HepG2 (cell line): ENCODE results near the gene CNTRL. TPM values are rescaled to one million over a fixed set of nuclear protein-coding genes. Genes with fewer than 3 reads are reported as not detected.

ENCODE experiments used
- ATAC-seq: fragments of 200-7000 bp; cut with Tn5 transposase; 3 replicates; pipeline ENCODE4 v1.9.1; 2020; ENCODE audit warnings: mild to moderate bottlenecking, moderate library complexity
- BruUV-seq: library from RNA; stranded (reverse); fragments of 400-500 nt; replicated peaks from 2 replicates; lab custom pipeline; 2021; lab: Mats Ljungman, UMichigan
- CTCF ChIA-PET: fragments of 300-600 bp; formaldehyde crosslinking; extraction: SDS; loops from one replicate; lab custom pipeline; 2021; ENCODE audit warnings: low total read pairs, inconsistent platforms, low intra/inter-chr PET ratio; lab: Yijun Ruan, JAX
- POLR2A ChIA-PET: fragments of 350-600 bp; sonication (Branson Sonifier 250); formaldehyde crosslinking; loops from one replicate; lab custom pipeline; 2020; ENCODE audit warnings: antibody characterized with exemption, inconsistent platforms; lab: Yijun Ruan, JAX
- DNase-seq: peaks from one replicate; pipeline ENCODE4 v3.0.0-alpha.2; 2015; ENCODE audit warnings: low spot score
- FAIRE-seq: peaks from 3 replicates; lab custom pipeline; 2011; peaks lifted over from hg19 to GRCh38; lab: Jason Lieb, UNC
- H2AFZ ChIP-seq: one replicate; pipeline ENCODE4 v1.6.1; 2011; ENCODE audit warnings: low read length, inconsistent platforms
- H3K27ac ChIP-seq: fragments of 300-600 bp; 3 replicates; pipeline ENCODE4 v1.8.0; 2011; ENCODE audit warnings: mixed run types, mild to moderate bottlenecking, mixed read lengths, low read length, inconsistent platforms; ENCODE audit not compliant: insufficient read depth; ENCODE audit errors: extremely low read length
- H3K27me3 ChIP-seq, 2 experiments: fragments of 200-600 bp in 1 of 2; 2 replicates in 1 of 2; 3 replicates in 1 of 2; pipeline versions ENCODE4 v1.6.0 to v1.8.0; 2011; ENCODE audit warnings: low read length in 2 of 2, mild to moderate bottlenecking in 2 of 2, moderate library complexity in 2 of 2, inconsistent platforms in 1 of 2; ENCODE audit not compliant: insufficient read depth in 2 of 2, control insufficient read depth in 1 of 2
- H3K36me3 ChIP-seq, 2 experiments: fragments of 200-600 bp in 1 of 2; replicated peaks in 1 of 2; 2 replicates in 1 of 2; 3 replicates in 1 of 2; pipeline versions ENCODE4 v1.5.1 to v1.8.0; 2011; ENCODE audit warnings: low read length in 2 of 2, inconsistent platforms in 1 of 2; ENCODE audit not compliant: insufficient read depth in 2 of 2, control insufficient read depth in 1 of 2
- H3K4me1 ChIP-seq: 2 replicates; pipeline ENCODE4 v1.5.1; 2012; ENCODE audit warnings: low read length, inconsistent platforms; ENCODE audit not compliant: insufficient read depth
- H3K4me2 ChIP-seq: 2 replicates; pipeline ENCODE4 v1.6.0; 2011; ENCODE audit warnings: low read depth, low read length, inconsistent platforms
- H3K4me3 ChIP-seq, 3 experiments: fragments of 200-600 bp in 1 of 3; sonication (generic), shearing (Covaris generic) in 1 of 3; replicated peaks in 1 of 3; 2 replicates each; pipeline ENCODE4 v1.5.1; 2011 to 2016; ENCODE audit warnings: low read length in 3 of 3, inconsistent platforms in 2 of 3, low read depth in 2 of 3, mild to moderate bottlenecking in 2 of 3, control low read depth in 1 of 3, mixed read lengths in 1 of 3; ENCODE audit not compliant: insufficient read depth in 1 of 3
- H3K79me2 ChIP-seq: one replicate; pipeline ENCODE4 v1.6.1; 2011; ENCODE audit warnings: low read length, inconsistent platforms; ENCODE audit not compliant: insufficient read depth
- H3K9ac ChIP-seq: 2 replicates; pipeline ENCODE4 v1.6.0; 2011; ENCODE audit warnings: mild to moderate bottlenecking, low read depth, low read length, inconsistent platforms; ENCODE audit not compliant: insufficient read depth
- H3K9me3 ChIP-seq: 2 replicates; pipeline ENCODE4 v1.5.1; 2012; ENCODE audit warnings: mild to moderate bottlenecking, low read length
- H4K20me1 ChIP-seq: 2 replicates; pipeline ENCODE4 v1.6.0; 2011; ENCODE audit warnings: inconsistent platforms, mild to moderate bottlenecking, low read length, moderate library complexity; ENCODE audit not compliant: insufficient read depth
- ARNT ChIP-seq: fragments of 450-650 bp; IDR thresholded peaks from 2 replicates; pipeline ENCODE4 v1.6.1; 2017
- ATF1 ChIP-seq: IDR thresholded peaks from 2 replicates; pipeline ENCODE4 v1.6.1; 2016; ENCODE audit warnings: mild to moderate bottlenecking, control low read depth
- NR3C1 ChIP-seq: sonication (generic); formaldehyde crosslinking; IDR thresholded peaks from 2 replicates; pipeline ENCODE4 v1.4.0; 2020; ENCODE audit warnings: missing genetic modification reagents
- ONECUT2 ChIP-seq: sonication (generic); formaldehyde crosslinking; IDR thresholded peaks from 2 replicates; pipeline ENCODE4 v1.4.0; 2020; ENCODE audit warnings: missing genetic modification reagents
- SMARCC2 ChIP-seq: fragments of 450-650 bp; IDR thresholded peaks from 2 replicates; pipeline ENCODE4 v1.6.1; 2017; ENCODE audit warnings: antibody characterized with exemption, mild to moderate bottlenecking
- THYN1 ChIP-seq: sonication (generic); formaldehyde crosslinking; IDR thresholded peaks from 2 replicates; pipeline ENCODE4 v1.8.1; 2023; ENCODE audit warnings: low read depth, mild to moderate bottlenecking, moderate library complexity, missing genetic modification reagents, borderline replicate concordance
- YY1 ChIP-seq: IDR thresholded peaks from 2 replicates; pipeline ENCODE4 v1.6.1; 2011; ENCODE audit warnings: low read length, low read depth, moderate library complexity, mild to moderate bottlenecking; ENCODE audit not compliant: insufficient read depth, insufficient replicate concordance
- ZBTB38 ChIP-seq: sonication (generic); formaldehyde crosslinking; IDR thresholded peaks from 2 replicates; pipeline ENCODE4 v1.5.1; 2020; ENCODE audit warnings: mild to moderate bottlenecking, missing genetic modification reagents
- ZNF225 ChIP-seq: sonication (generic); formaldehyde crosslinking; IDR thresholded peaks from 2 replicates; pipeline ENCODE4 v1.4.0; 2020; ENCODE audit warnings: mild to moderate bottlenecking, missing genetic modification reagents
- ZNF749 ChIP-seq: sonication (generic); formaldehyde crosslinking; IDR thresholded peaks from 2 replicates; pipeline ENCODE4 v1.8.0; 2022; ENCODE audit warnings: mild to moderate bottlenecking, missing genetic modification reagents, moderate library complexity, borderline replicate concordance
- ZNF766 ChIP-seq: sonication (generic); formaldehyde crosslinking; IDR thresholded peaks from 2 replicates; pipeline ENCODE4 v1.5.0; 2020; ENCODE audit warnings: missing genetic modification reagents, borderline replicate concordance
- ZNF83 ChIP-seq: sonication (generic); formaldehyde crosslinking; IDR thresholded peaks from 2 replicates; pipeline ENCODE4 v1.4.0; 2020; ENCODE audit warnings: missing genetic modification reagents, mild to moderate bottlenecking, borderline replicate concordance
- WGBS: methylation state at CpG from one replicate; pipeline ENCODE4 v1.1.6; 2017; ENCODE audit warnings: low lambda C conversion rate; 5-methylcytosine and 5-hydroxymethylcytosine counted together
- in situ Hi-C: cut with HindIII; loops from 2 replicates; pipeline ENCODE4 v1.10.0; 2017; ENCODE audit warnings: low pct_unique_long_range_greater_than_20kb; ENCODE audit not compliant: extremely low pct_ligation_motif_present
- intact Hi-C: fragments of 100-400 bp; cut with micrococcal nuclease; formaldehyde crosslinking; loops from one replicate; pipeline ENCODE4 v1.10.0; 2022; ENCODE audit not compliant: unreplicated experiment
- polyA plus RNA-seq, 8 experiments: library from polyadenylated mRNA; depleted of rRNA in 3 of 8; stranded (reverse) in 7 of 8; unstranded in 1 of 8; fragments of >200 nt; fragmentation: Illumina TruSeq in 4 of 8; extraction: Trizol in 4 of 8; gene quantifications; 2 replicates each; pipeline versions ENCODE4 v1.2.1 to v1.2.3, GENCODE V29; 2011 to 2016; ENCODE audit warnings: low read depth in 4 of 8, missing spikeins in 1 of 8, mixed read lengths in 1 of 8; ENCODE audit not compliant: insufficient read depth in 1 of 8
- total RNA-seq, 5 experiments: library from RNA; depleted of rRNA; stranded (reverse); fragments of >200 nt; fragmentation: Illumina TruSeq; extraction: Trizol; gene quantifications; 2 replicates each; pipeline ENCODE4 v1.2.3, GENCODE V29; 2016; ENCODE audit warnings: low read depth in 1 of 5
- TF ChIP-seq, protein P1 (sequence below): sonication (generic); formaldehyde crosslinking; conservative IDR thresholded peaks from 2 replicates; pipeline ENCODE4 v1.8.0; 2022; ENCODE audit warnings: low read depth, missing genetic modification reagents
- TF ChIP-seq, protein P2 (sequence below): sonication (generic); formaldehyde crosslinking; IDR thresholded peaks from 2 replicates; pipeline ENCODE4 v1.4.0; 2020; ENCODE audit warnings: mild to moderate bottlenecking, missing genetic modification reagents
- TF ChIP-seq, protein P3 (sequence below): sonication (generic); formaldehyde crosslinking; IDR thresholded peaks from 2 replicates; pipeline ENCODE4 v1.4.0; 2020; ENCODE audit warnings: missing genetic modification reagents, borderline replicate concordance
- TF ChIP-seq, protein P4 (sequence below): sonication (generic); formaldehyde crosslinking; IDR thresholded peaks from 2 replicates; pipeline ENCODE4 v1.8.0; 2022; ENCODE audit warnings: mild to moderate bottlenecking, missing genetic modification reagents, moderate library complexity

The CNTRL gene
- total and polyA plus RNA-seq, 2 of the 13 experiments (the other 11 are each of a cell fraction or from before 2014, with no cell fraction given): 7.5 to 11.8 TPM

DNA sequence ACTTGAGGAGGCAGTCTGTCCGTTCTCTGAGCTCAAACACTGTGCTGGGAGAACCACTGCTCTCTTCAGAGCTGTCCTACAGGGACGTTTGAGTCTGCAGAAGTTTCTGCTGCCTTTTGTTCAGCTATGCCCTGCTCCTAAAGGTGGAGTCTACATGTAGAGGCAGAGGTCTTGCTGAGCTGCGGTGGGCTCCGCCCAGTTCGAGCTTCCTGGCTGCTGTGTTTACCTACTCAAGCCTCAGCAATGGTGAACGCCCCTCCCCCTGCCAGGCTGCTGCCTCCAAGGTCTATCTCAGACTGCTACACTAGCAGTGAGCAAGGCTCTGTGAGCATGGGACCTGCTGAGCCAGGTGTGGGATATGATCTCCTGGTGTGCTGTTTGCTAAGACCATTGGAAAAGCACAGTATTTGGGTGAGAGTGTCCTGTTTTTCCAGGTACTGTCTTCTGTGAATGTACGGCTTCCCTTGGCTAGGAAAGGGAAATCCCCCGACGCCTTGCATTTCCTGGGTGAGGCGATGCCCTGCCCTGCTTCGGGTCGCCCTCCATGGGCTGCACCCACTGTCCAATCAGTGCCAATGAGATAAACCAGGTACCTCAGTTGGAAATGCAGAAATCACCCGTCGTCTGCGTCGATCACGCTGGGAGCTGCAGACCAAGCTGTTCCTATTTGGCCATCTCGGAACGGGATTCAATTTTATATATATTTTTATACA is 58.5 kb downstream of the CNTRL start:
- Histone ChIP-seq H3K9ac (no peak overlapping the region), H3K36me3 (peaks cover 3 to 12% of the 10 kb centered on the region in 2 experiments; a peak in 3 of 5 replicates), H3K27ac (peak overlapping the region; percentile 54), H3K4me3 (peak overlapping the region in 1 of 3 experiments; percentile 36; a peak in 2 of 6 replicates), H3K27me3 (no peaks in the 10 kb centered on the region), H3K9me3 (no peaks in the 10 kb centered on the region), H3K79me2 (no peaks in the 10 kb centered on the region), H3K4me1 (peaks cover 31% of the 10 kb centered on the region), H2AFZ (no peak overlapping the region), H4K20me1 (no peaks in the 10 kb centered on the region), H3K4me2 (peak overlapping the region; percentile 64)
- 77% methylated on average over 15 of the region's 19 CpGs for WGBS
- intact Hi-C loops: loop anchor here (5.0 kb wide), 1 partner anchor 64 kb away; no protein-coding TSS in a partner anchor
- FAIRE-seq: peak; percentile 92
- peak; percentile 99 for ATAC-seq
- ChIA-PET POLR2A (interaction anchor here (0.8 to 2.2 kb wide), 4 partner anchors 12 to 68 kb away, joined by 3 to 26 read pairs (median 4); partner anchors contain the start of gene RAB14), CTCF (no interaction called here)
- in situ Hi-C loops: no loop called here
- no TSS peak for BruUV-seq
- peak; percentile 77 for DNase-seq
- TF ChIP-seq SMARCC2 (no peak), ZBTB38 (CRISPR knock-in tag) (peak; percentile 60; the same call in 1 of the 2 replicates), YY1 (peak; percentile 60), ONECUT2 (no peak), THYN1 (CRISPR knock-in tag) (no peak), ARNT (no peak), ZNF83 (CRISPR knock-in tag) (0 out of 2 replicates have a peak, but pooled peaks have one; percentile 10), NR3C1 (CRISPR knock-in tag) (no peak), ZNF225 (CRISPR knock-in tag) (no peak), ATF1 (no peak), ZNF766 (CRISPR knock-in tag) (no peak), ZNF749 (CRISPR knock-in tag) (no peak)
- TF ChIP-seq, protein P1, sequence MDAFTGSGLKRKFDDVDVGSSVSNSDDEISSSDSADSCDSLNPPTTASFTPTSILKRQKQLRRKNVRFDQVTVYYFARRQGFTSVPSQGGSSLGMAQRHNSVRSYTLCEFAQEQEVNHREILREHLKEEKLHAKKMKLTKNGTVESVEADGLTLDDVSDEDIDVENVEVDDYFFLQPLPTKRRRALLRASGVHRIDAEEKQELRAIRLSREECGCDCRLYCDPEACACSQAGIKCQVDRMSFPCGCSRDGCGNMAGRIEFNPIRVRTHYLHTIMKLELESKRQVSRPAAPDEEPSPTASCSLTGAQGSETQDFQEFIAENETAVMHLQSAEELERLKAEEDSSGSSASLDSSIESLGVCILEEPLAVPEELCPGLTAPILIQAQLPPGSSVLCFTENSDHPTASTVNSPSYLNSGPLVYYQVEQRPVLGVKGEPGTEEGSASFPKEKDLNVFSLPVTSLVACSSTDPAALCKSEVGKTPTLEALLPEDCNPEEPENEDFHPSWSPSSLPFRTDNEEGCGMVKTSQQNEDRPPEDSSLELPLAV (CRISPR knock-in tag): no peak
- TF ChIP-seq, protein P2, sequence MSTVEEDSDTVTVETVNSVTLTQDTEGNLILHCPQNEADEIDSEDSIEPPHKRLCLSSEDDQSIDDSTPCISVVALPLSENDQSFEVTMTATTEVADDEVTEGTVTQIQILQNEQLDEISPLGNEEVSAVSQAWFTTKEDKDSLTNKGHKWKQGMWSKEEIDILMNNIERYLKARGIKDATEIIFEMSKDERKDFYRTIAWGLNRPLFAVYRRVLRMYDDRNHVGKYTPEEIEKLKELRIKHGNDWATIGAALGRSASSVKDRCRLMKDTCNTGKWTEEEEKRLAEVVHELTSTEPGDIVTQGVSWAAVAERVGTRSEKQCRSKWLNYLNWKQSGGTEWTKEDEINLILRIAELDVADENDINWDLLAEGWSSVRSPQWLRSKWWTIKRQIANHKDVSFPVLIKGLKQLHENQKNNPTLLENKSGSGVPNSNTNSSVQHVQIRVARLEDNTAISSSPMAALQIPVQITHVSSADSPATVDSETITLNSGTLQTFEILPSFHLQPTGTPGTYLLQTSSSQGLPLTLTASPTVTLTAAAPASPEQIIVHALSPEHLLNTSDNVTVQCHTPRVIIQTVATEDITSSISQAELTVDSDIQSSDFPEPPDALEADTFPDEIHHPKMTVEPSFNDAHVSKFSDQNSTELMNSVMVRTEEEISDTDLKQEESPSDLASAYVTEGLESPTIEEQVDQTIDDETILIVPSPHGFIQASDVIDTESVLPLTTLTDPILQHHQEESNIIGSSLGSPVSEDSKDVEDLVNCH (CRISPR knock-in tag): no peak
- TF ChIP-seq, protein P3, sequence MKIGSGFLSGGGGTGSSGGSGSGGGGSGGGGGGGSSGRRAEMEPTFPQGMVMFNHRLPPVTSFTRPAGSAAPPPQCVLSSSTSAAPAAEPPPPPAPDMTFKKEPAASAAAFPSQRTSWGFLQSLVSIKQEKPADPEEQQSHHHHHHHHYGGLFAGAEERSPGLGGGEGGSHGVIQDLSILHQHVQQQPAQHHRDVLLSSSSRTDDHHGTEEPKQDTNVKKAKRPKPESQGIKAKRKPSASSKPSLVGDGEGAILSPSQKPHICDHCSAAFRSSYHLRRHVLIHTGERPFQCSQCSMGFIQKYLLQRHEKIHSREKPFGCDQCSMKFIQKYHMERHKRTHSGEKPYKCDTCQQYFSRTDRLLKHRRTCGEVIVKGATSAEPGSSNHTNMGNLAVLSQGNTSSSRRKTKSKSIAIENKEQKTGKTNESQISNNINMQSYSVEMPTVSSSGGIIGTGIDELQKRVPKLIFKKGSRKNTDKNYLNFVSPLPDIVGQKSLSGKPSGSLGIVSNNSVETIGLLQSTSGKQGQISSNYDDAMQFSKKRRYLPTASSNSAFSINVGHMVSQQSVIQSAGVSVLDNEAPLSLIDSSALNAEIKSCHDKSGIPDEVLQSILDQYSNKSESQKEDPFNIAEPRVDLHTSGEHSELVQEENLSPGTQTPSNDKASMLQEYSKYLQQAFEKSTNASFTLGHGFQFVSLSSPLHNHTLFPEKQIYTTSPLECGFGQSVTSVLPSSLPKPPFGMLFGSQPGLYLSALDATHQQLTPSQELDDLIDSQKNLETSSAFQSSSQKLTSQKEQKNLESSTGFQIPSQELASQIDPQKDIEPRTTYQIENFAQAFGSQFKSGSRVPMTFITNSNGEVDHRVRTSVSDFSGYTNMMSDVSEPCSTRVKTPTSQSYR: peak; percentile 91
- TF ChIP-seq, protein P4, sequence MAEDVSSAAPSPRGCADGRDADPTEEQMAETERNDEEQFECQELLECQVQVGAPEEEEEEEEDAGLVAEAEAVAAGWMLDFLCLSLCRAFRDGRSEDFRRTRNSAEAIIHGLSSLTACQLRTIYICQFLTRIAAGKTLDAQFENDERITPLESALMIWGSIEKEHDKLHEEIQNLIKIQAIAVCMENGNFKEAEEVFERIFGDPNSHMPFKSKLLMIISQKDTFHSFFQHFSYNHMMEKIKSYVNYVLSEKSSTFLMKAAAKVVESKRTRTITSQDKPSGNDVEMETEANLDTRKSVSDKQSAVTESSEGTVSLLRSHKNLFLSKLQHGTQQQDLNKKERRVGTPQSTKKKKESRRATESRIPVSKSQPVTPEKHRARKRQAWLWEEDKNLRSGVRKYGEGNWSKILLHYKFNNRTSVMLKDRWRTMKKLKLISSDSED: no peak
